OCI-M2 (cell line): ENCODE results near the gene UGT1A8.
"Not testable (repeated sequence)": the region's sequence is repeated elsewhere in the genome, so short reads cannot be mapped to it uniquely, and the experiment has no call there.

ENCODE experiments used
- DNase-seq: peaks from one replicate; lab custom pipeline; 2025; ENCODE audit not compliant: unreplicated experiment; lab: John Stamatoyannopoulos, UW

Gene UGT1A8

GRCh38 chr2:233713262-233713615 lies 95.8 kb downstream of the UGT1A8 start:
- DNase-seq: no peak

- DNase-seq: no peak
Measured at GRCh38 chr2:233714121-233714520, 96.7 kb downstream of the UGT1A8 start.

GRCh38 chr2:233718552-233718951 lies 101.1 kb downstream of the UGT1A8 start, which contains the start of gene UGT1A4:
Gene UGT1A4, plus strand, starts transcription at chr2:233718736. Its CDS starts 85 bp downstream, at chr2:233718821.
- DNase-seq: no peak

- no peak for DNase-seq
Measured at GRCh38 chr2:233728723-233729301, 111.4 kb downstream of the UGT1A8 start, which contains the start of gene UGT1A3. Gene UGT1A3, plus strand, starts transcription at chr2:233729042. Its CDS starts 85 bp downstream, at chr2:233729127.

- not testable (repeated sequence) for DNase-seq
Measured at GRCh38 chr2:233736868-233737653, 119.6 kb downstream of the UGT1A8 start.

- DNase-seq: no peak
Measured at GRCh38 chr2:233740870-233741269, 123.4 kb downstream of the UGT1A8 start.

- DNase-seq: no peak
Measured at GRCh38 chr2:233743464-233744259, 126.2 kb downstream of the UGT1A8 start.

- no peak for DNase-seq
Measured at GRCh38 chr2:233745073-233745755, 127.8 kb downstream of the UGT1A8 start.

GRCh38 chr2:233745838-233746237 lies 128.4 kb downstream of the UGT1A8 start:
- not testable (repeated sequence) for DNase-seq

GRCh38 chr2:233746475-233747282 lies 129.2 kb downstream of the UGT1A8 start:
- no peak for DNase-seq

GRCh38 chr2:233747283-233747544 lies 129.8 kb downstream of the UGT1A8 start:
- no peak for DNase-seq

GRCh38 chr2:233750689-233751088 lies 133.3 kb downstream of the UGT1A8 start:
- not testable (repeated sequence) for DNase-seq

GRCh38 chr2:233751212-233752009 lies 134.0 kb downstream of the UGT1A8 start:
- DNase-seq: not testable (repeated sequence)

GRCh38 chr2:233754872-233755611 lies 137.6 kb downstream of the UGT1A8 start:
- DNase-seq: no peak

- no peak for DNase-seq
Measured at GRCh38 chr2:233756429-233757081, 139.1 kb downstream of the UGT1A8 start.

GRCh38 chr2:233758141-233758540 lies 140.7 kb downstream of the UGT1A8 start:
- DNase-seq: no peak

GRCh38 chr2:233758849-233759248 lies 141.4 kb downstream of the UGT1A8 start:
- no peak for DNase-seq

- no peak for DNase-seq
Measured at GRCh38 chr2:233760043-233760442, 142.6 kb downstream of the UGT1A8 start, which contains the start of gene UGT1A1. Gene UGT1A1, plus strand, starts transcription at chr2:233760270. Its CDS starts 18 bp downstream, at chr2:233760288.
